GM21717 (cell line): ENCODE results near the gene PKP3.
"Not testable (repeated sequence)": the region's sequence is repeated elsewhere in the genome, so short reads cannot be mapped to it uniquely, and the experiment has no call there.

ENCODE experiments used
- ATAC-seq: cut with Tn5 transposase; IDR thresholded peaks from one replicate; pipeline ENCODE4 v1.9.1; 2021; ENCODE audit warnings: mild to moderate bottlenecking, moderate library complexity; ENCODE audit not compliant: unreplicated experiment

PKP3 gene

GRCh38 chr11:408154-409007, 14.4 kb downstream of the PKP3 start:
- ATAC-seq = no peak

DNA sequence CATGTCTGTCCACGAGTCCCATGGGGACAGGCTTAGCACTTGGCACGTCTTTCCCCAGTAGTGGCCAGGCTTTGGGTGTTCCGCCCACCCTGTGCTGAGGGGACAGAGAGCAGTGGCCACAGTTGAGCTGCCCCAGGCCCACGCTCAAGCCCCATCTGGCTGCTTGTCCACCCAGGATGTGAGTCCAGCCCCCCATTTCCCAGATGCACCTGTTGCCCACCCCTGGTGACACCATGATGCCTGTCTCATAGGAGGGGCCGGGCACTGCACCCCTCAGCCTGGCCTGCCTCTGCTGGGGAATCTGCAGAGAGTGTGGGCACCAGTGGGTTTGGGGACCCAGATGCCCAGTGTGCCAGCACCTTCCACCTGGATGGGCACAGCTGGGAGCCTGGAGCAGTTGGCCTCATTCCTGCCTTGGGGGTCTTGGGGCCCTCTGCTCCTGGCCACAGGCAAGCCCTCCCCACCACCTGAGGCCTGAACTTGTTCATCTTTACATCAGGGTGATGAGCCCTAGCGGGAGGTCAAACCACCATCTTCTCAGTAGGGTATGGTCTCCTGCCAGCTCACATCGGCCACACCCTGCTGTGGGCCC, 15.1 kb downstream of the PKP3 start:
- no peak for ATAC-seq

DNA sequence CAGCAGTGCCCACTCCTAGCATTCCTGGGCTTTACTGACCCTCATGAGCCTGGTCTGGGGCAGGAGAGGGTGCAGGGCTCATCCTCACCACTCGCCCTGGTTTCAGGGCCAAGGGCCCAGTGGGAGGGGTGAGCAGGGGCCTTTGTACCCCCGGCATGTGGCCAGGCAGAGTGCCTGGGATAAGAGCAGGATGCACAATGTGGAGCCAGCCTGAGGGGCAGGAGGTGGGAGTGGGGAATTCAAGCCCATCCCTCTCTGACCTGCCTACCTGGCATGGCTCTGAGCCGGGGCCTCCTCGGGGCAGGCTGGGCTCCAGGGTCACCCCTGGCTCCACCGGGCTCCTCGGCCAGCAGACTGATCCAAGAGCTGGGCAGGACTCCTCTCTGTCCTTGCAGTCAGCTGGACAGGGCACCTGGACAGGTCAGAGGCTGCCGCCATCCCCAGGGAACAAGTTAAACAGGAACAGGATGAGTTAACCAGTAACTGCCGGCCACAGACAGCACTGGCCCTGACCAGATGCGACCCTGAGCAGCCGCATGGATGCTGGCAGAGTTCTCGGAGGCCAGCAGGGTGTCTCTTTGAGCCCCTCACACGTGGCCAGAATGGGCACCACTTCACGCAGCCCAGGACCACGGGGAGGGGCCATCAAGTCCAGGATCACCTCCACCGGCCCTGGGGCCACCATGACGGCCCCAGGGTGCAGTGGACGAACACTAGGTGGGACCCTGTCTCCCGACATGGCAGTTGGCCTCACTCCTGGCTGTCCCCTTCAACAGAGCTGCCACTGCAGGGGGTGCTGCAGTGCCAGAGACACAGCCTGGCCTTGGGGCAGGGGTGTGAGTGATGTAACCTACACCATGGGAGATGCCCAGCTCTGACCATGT, 15.8 kb downstream of the PKP3 start:
- ATAC-seq = no peak

DNA sequence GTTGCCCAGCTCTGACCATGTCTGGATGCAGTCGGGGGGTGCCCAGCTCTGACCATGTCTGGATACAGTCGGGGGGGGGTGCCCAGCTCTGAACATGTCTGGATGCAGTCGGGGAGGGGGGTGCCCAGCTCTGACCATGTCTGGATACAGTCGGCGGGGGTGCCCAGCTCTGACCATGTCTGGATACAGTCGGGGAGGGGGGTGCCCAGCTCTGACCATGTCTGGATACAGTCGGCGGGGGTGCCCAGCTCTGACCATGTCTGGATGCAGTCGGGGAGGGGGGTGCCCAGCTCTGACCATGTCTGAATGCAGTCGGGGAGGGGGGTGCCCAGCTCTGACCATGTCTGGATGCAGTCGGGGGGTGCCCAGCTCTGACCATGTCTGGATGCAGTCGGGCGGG, 16.7 kb downstream of the PKP3 start:
- not testable (repeated sequence) for ATAC-seq

DNA sequence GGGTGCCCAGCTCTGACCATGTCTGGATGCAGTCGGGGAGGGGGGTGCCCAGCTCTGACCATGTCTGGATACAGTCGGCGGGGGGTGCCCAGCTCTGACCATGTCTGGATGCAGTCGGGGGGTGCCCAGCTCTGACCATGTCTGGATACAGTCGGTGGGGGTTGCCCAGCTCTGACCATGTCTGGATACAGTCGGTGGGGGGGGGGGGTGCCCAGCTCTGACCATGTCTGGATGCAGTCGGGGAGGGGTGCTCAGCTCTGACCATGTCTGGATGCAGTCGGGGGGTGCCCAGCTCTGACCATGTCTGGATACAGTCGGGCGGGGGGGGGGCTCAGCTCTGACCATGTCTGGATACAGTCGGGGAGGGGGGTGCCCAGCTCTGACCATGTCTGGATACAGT, 17.5 kb downstream of the PKP3 start:
- not testable (repeated sequence) for ATAC-seq

- ATAC-seq = no peak
These were observed 18.7 kb downstream of the PKP3 start for GRCh38 chr11:412641-413119.

DNA sequence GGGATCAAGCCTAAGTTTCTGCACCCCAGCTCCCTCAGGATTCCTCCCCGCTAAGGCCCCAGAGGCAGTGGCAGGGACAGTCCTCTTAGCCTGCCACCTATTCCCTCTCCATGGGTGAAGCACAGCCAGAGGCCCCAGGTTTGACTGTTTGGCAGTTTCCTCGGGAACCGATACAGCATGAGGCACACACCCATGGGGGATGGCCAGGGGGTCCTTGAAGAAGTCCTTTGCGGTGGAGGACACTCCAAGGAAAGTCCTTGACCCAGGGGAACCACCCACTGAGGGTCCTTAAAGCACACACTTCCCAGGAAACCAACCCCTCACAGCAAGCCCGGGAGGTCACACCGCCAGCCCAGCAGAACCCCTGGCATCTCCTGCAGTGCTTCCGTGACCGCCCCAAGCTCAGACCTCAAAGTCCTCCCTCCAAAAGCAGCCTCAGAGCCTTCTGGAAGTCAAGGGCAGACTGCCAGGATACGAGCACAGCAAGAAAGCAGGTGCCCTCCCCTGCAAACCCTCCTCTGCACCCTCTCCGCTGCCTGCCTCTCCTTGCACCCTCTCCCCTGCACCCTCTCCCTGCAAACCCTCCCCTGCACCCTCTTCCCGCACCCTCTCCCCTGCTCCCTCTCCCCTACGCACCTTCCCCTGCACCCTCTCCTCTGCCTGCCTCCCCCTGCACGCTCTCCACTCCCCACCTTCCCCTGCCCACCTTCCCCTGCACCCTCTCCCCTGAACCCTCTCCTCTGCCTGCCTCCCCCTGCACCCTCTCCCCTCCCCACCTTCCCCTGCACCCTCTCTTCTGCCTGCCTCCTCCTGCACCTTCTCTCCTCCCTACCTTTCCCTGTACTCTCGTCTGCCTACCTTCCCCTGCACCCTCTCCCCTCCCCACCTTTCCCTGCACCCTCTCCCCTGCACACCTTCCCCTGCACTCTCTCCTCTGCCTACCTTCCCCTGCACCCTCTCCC, 19.4 kb downstream of the PKP3 start:
- ATAC-seq = no peak

- no peak for ATAC-seq
These were observed 20.4 kb downstream of the PKP3 start for GRCh38 chr11:414318-414857.

GRCh38 chr11:415640-416041, 21.6 kb downstream of the PKP3 start:
- no peak for ATAC-seq

GRCh38 chr11:416051-416756, 22.2 kb downstream of the PKP3 start:
- ATAC-seq = no peak

- ATAC-seq = no peak
These were observed 23.0 kb downstream of the PKP3 start for GRCh38 chr11:416757-417621.

- ATAC-seq = no peak
These were observed 23.8 kb downstream of the PKP3 start for GRCh38 chr11:417652-418342.

- ATAC-seq = no peak
These were observed 24.6 kb downstream of the PKP3 start for GRCh38 chr11:418343-419247.

DNA sequence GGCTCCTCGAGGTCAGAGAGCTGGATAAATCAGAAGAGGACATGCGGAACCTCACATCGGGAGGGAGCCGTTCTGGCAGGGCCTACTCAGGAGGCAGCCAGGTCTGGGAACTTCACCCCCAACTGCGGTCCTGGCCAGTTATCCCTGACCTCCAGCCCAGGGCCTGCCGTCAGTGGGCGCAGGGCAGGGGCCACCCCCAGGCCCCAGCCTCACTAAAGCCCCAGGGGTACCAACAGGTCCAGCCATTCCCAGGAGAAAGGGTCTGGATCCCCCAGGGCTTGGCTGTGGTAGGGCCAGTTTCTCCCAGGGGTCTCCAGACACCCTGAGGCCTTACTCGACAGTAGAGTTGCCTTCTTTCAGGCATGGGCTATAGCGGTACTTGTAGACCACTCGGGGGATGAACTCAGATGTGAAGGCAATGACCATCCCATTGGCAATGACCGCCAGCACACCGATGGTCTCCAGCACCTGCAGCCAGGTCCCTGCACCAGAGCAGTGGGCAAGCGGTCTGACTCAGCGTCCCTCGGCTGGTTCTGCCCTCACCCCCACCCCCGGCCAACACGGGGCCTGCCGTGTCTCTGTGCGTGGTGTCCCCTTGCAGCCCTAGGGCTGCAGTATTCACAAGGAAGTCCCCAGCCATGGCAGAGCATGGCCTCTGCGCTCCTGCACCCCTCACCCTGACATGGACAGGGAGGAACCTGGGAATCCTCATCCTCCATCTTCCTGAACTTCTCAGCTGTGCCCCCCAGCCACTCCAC, 25.4 kb downstream of the PKP3 start:
- no peak for ATAC-seq

GRCh38 chr11:420054-420910, 26.3 kb downstream of the PKP3 start:
- ATAC-seq = no peak
